ENCODE data around the gene ATP6AP2.

Gene ATP6AP2

DNA sequence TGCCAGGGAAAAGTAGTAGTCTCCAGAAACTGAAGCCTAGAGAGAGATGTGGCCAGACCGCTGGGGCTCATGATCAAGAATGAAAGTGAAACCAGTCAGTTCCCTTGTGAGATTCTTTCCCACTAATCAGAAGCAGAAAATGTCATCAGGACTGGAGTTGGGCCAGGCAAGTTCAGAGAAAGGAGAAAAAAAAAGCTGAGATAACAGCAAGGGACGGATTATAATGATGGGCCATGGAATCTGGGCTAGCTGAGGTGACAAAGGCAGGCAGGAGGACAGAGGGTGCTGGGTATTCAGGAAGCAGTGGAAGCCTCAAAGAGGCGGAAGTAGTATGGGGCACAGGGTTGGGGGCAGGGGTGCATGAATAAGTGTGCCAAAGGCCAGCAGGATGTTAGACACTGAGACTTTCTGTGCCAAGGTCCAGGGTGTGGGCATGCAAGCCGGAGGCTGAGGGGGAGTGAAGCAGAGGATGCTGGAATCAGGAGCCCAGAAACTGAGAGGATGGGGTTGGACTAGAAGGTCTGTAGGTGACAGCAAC is 64.1 kb downstream of the ATP6AP2 start:
- DNase-seq (ENCODE audit: low spot score) = peak; percentile 74

DNA sequence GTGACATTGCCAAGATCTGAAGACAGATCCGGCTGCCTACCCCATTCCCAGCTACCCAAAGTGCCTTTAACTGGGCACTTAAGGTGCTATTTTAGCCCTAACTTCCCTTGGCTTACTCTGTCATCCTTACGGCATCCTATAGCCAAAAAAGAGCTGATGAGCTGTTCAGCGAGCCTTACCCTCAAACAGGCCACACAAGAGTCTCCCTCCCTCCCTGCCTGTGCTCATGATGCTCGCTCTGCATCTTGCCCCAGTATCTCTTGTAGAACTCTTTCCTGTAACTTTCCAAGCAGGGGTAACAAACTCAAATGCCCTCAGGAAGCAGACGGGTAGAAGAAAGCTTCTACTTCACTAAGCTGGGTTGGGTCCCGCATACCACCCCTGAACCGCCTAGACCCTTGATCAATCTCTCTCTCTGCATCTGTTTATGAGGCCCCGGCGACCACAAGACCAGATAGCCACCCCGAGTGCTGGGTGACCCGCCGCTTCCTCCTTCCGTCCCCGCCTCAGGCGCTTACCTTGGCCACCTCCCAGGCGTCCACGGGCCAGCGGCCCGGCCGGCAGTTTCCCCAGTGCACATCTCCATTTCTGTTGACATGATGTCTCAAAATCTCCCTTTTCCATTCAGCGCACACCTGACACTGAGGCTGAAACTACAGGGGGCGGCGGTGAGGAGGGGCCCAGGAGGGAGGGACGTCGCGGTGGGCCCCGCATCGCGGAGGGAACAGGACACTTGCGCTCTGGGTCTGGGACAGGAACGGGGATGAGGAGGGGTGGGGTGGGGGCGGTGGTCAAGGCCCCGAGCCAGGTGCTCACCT is 65.9 kb downstream of the ATP6AP2 start:
- peak; percentile 46 for DNase-seq (ENCODE audit: low spot score)

DNA sequence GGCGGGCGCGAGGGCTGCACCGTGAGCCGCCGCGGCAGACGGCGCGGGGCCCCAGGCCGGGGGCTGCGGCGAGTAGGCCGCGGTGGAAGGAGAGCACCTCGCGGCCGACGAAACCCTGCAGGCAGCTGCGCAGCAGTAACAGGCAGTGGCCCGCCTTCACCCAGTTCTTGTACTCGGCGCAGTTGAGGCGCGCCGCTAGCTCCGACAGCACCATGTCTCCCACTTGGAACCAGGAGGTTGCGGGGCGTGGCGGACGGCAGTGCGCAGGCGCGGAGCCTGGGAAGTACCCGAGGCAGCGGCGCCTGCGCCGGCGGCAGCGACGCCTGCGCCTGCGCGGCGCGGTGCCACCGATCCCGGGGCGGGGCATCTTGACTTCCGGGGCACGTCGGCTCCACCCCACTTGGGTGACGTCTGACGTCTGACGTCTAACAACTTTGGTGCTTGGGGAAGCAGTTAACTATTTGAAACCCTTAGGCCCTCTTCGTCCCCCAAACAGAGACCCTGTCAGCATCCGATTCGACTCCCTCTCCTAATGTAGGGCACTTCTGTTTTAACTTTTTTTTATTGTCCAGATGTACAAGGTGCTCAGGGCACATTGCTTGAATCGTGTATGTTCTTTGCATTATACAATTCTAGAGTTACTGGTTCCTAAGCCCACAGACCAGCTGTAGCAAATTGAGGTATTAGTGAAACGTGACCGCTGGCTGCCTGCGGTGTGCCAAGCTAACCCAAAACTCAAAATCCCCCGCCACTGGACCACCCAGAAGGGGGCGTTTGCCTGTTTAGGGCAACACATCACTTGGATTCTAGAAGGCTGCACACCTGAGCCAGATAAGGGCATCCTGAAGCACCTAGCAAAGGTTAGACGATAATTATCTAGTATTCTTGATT is 66.8 kb downstream of the ATP6AP2 start, which contains the start of gene CXorf38:
Gene CXorf38, minus strand, starts transcription at position 255 of the 891 bp plus-strand sequence. Its CDS starts 41 bp downstream, at position 214.
- DNase-seq (ENCODE audit: low spot score) = peak; percentile 91

DNA sequence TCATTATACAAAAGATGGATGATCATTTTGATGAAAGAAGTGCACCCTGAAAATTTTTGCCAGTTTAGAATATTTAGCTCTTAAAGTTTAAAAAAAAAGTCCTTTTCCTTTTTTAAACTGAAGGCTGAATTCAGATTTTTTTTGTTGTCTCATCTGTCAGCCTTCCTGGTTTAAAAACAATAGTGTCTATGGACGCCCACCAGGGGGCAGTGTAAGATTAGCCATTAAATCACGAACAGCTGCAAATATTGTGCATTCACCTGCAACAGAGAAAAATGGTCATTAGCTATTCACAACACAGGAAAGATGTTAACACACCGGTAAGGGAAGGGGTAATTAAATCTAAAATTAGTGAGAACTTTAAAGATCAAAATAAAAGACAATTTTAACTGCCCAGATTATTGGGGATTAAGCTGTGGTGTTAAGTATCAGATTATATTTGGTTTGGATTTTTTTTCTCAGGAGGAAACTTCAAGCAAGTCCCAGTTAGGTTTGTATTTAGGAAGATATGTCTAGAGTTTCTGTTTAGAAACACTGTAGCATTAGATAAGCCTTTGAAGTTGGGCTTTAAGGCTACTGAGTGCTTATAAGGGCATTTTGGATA is 71.0 kb downstream of the ATP6AP2 start:
- peak; percentile 74 for DNase-seq (ENCODE audit: low spot score)

DNA sequence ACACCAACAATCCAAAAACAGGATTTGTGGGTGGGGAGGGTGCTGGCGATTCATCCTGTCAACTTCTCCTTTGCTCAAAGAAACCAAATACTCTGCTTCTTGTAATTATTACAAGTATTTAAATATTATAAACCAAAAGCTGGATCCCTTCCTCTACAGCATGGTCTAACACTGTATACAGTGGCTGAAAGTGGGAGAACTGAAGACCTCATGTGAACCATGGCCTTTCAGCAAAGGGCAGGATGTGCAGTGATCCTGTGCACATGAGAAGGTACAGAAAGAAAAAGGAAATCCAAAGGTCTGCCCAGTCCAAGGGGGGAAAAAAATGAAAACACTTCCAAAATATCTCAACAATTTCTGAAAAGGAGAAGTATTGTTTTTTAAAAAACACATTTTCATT is 71.9 kb downstream of the ATP6AP2 start:
- no peak for DNase-seq (ENCODE audit: low spot score)

DNA sequence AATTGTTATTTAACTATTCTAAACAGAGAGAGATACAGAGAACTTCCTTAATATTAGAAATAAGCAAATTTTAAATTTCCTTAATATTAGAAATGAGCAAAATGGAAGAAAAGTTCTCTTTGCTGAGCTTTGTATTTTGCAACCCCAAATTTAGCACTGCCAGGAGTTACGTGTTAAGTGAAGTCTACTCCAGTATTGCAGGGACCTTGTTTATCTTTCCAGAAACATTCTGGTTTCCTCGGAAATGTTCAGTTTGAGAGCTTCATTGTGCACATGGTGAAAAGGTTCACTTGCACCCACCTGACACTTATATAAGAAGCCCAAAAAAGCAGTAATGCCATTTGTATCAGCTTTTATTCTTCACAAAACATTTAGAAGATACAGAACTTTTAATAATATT is 72.8 kb downstream of the ATP6AP2 start:
- no peak for DNase-seq (ENCODE audit: low spot score)
